Natural killer cell (primary cell): ENCODE data around the gene APC2. TPM values are rescaled to one million over a fixed set of nuclear protein-coding genes. Genes with fewer than 3 reads are reported as not detected.
A peak's percentile ranks its signal among the peaks of the same experiment; 100 is the strongest.
"Not testable (repeated sequence)": the region's sequence is repeated elsewhere in the genome, so short reads cannot be mapped to it uniquely, and the experiment has no call there.

ENCODE experiments used
- ATAC-seq, 3 donors: fragments of 150-1000 bp in 2 of 3; fragments of 200-7000 bp in 1 of 3; cut with Tn5 transposase; 1 replicate in 1 of 3; 2 replicates in 2 of 3; pipeline ENCODE4 v1.10.0; 2021; ENCODE audit warnings: mild to moderate bottlenecking in 2 of 3, moderate library complexity in 2 of 3
- DNase-seq, 2 donors: peaks; one replicate each; pipeline versions ENCODE4 v3.0.0 to v3.0.0-alpha.2; 2013 to 2021; ENCODE audit warnings: mixed read lengths in 1 of 2
- H3K27ac ChIP-seq: one replicate; pipeline ENCODE4 v1.5.1; 2013; ENCODE audit warnings: mild to moderate bottlenecking, low read length
- H3K27me3 ChIP-seq: one replicate; pipeline ENCODE4 v1.6.1; 2013; ENCODE audit warnings: low read length; ENCODE audit not compliant: control insufficient read depth, insufficient read depth
- H3K36me3 ChIP-seq: one replicate; pipeline ENCODE4 v1.6.1; 2013; ENCODE audit warnings: low read length; ENCODE audit not compliant: control insufficient read depth, insufficient read depth
- H3K4me1 ChIP-seq: one replicate; pipeline ENCODE4 v1.6.1; 2013; ENCODE audit warnings: low read length; ENCODE audit not compliant: control insufficient read depth, insufficient read depth
- H3K4me3 ChIP-seq: one replicate; pipeline ENCODE4 v1.5.1; 2013; ENCODE audit warnings: low read length
- H3K9me3 ChIP-seq: one replicate; pipeline ENCODE4 v1.6.1; 2013; ENCODE audit warnings: low read length; ENCODE audit not compliant: control insufficient read depth, insufficient read depth
- H3K27ac Mint-ChIP-seq, 2 donors: one replicate each; pipeline ENCODE4 v1.8.0; 2022; ENCODE audit warnings: mild to moderate bottlenecking in 2 of 2, mixed read lengths in 2 of 2, moderate library complexity in 1 of 2
- H3K27me3 Mint-ChIP-seq, 2 donors: one replicate each; pipeline ENCODE4 v1.8.0; 2022; ENCODE audit warnings: low read depth in 2 of 2, mixed read lengths in 2 of 2
- H3K36me3 Mint-ChIP-seq: one replicate; pipeline ENCODE4 v1.8.0; 2022; ENCODE audit warnings: mixed read lengths
- H3K4me1 Mint-ChIP-seq, 2 donors: one replicate each; pipeline ENCODE4 v1.8.0; 2022; ENCODE audit warnings: mixed read lengths in 2 of 2
- H3K4me3 Mint-ChIP-seq: one replicate; pipeline ENCODE4 v1.8.0; 2022; ENCODE audit warnings: mild to moderate bottlenecking, moderate library complexity, mixed read lengths
- H3K9me3 Mint-ChIP-seq, 2 donors: one replicate each; pipeline ENCODE4 v1.8.0; 2022; ENCODE audit warnings: mixed read lengths in 2 of 2
- WGBS: methylation state at CpG from one replicate; pipeline ENCODE4 v1.1.7; 2013; ENCODE audit warnings: missing lambda C conversion rate; ENCODE audit not compliant: insufficient coverage; 5-methylcytosine and 5-hydroxymethylcytosine counted together
- intact Hi-C: fragments of 100-400 bp; cut with micrococcal nuclease; formaldehyde crosslinking; loops from one replicate; pipeline ENCODE4 v1.14.2; 2022
- total RNA-seq, 4 donors: library from RNA; stranded (reverse); fragments of 120-200 nt in 1 of 4; gene quantifications; one replicate each; pipeline versions ENCODE4 v1.2.3 to v1.2.4, GENCODE V29; 2013 to 2022
- TF ChIP-seq, protein P1 (sequence below): fragments of 200-600 bp; IDR thresholded peaks from one replicate; pipeline ENCODE4 v1.8.0; 2022; ENCODE audit warnings: antibody characterized with exemption

Gene APC2
- total RNA-seq, 3 donors from 2014 or later (not counting 1 experiment from before 2014, with no cell fraction given) = 0.14 to 0.58 (median 0.27) TPM

DNA sequence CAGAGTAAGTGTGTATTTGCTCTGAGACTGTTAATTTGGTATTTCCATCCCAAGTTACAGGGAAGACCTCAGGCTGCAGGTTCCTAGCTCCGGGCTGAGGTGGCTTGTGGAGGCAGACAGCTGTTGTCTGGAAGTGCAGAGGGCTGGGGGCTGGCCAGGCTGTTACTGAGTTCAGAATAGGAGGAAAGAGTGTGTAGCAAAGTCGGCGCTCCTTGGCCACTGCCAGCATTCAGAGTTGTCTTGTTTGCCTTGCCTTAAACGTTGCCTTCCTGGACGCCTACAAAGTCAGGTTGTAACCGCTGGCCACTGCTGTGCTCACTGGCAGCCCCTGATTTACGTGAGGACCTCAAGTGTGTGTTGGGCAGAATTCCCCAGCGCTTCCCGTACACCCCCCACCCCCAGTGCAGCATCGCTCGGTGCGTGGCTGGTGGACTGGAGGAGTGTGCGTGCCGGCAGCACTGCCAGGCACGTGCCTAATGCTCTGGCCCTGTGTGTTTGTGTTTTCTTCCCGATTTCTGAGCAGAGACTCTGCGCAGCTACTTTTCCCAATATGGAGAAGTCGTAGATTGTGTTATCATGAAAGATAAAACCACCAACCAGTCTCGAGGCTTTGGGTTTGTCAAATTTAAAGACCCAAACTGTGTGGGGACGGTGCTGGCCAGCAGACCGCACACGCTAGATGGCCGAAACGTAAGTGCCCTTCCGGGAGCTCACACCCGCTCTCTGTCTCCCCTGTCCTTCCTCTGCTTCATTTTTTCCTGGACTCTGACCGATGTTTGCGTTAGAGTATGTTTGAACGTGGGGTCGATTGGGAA, 32.0 kb upstream of the APC2 start:
- Mint-ChIP-seq H3K4me1 (peaks cover 41 to 48% of the 10 kb centered on the region in 2 donors), H3K9me3 (no peaks in the 10 kb centered on the region), H3K4me3 (peak overlapping the region; percentile 50), H3K27ac (peak overlapping the region; percentile 21 to 29), H3K27me3 (no peaks in the 10 kb centered on the region), H3K36me3 (peaks cover 5% of the 10 kb centered on the region)
- intact Hi-C loops = no loop called here
- TF ChIP-seq, protein P1, sequence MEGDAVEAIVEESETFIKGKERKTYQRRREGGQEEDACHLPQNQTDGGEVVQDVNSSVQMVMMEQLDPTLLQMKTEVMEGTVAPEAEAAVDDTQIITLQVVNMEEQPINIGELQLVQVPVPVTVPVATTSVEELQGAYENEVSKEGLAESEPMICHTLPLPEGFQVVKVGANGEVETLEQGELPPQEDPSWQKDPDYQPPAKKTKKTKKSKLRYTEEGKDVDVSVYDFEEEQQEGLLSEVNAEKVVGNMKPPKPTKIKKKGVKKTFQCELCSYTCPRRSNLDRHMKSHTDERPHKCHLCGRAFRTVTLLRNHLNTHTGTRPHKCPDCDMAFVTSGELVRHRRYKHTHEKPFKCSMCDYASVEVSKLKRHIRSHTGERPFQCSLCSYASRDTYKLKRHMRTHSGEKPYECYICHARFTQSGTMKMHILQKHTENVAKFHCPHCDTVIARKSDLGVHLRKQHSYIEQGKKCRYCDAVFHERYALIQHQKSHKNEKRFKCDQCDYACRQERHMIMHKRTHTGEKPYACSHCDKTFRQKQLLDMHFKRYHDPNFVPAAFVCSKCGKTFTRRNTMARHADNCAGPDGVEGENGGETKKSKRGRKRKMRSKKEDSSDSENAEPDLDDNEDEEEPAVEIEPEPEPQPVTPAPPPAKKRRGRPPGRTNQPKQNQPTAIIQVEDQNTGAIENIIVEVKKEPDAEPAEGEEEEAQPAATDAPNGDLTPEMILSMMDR = no peak
- Histone ChIP-seq H3K4me1 (peaks cover 51% of the 10 kb centered on the region), H3K27me3 (no peaks in the 10 kb centered on the region), H3K27ac (no peak overlapping the region), H3K9me3 (no peaks in the 10 kb centered on the region), H3K4me3 (no peak overlapping the region), H3K36me3 (peaks cover 53% of the 10 kb centered on the region)
- WGBS = 92% methylated on average over 30 of the region's 30 CpGs
- ATAC-seq = no peak
- no peak for DNase-seq

DNA sequence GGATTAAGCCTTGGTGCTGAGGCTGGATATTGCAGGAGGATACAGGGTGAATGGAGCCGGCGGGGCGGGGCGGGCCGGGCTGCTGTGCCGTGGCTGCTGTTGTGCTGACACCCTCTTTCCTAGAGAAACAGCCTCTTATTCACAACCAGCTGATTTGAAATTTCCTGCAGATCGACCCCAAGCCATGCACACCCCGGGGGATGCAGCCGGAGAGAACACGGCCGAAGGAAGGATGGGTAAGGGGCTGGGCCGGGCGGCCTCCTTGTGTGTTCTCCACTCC, 31.5 kb upstream of the APC2 start:
- H3K9me3 Mint-ChIP-seq = no peaks in the 10 kb centered on the region
- H3K4me3 Mint-ChIP-seq = no peak overlapping the region
- H3K4me1 Mint-ChIP-seq = peaks cover 39 to 42% of the 10 kb centered on the region in 2 donors
- TF ChIP-seq, protein P1 = no peak
- WGBS = 93% methylated on average over 12 of the region's 13 CpGs
- ATAC-seq (no peak), DNase-seq (no peak)
- H3K27me3 Mint-ChIP-seq = no peaks in the 10 kb centered on the region
- H3K9me3 ChIP-seq = no peaks in the 10 kb centered on the region
- H3K36me3 ChIP-seq = peaks cover 56% of the 10 kb centered on the region
- H3K4me3 ChIP-seq = no peak overlapping the region
- intact Hi-C loops = no loop called here
- H3K36me3 Mint-ChIP-seq = peaks cover 5% of the 10 kb centered on the region
- H3K27me3 ChIP-seq = no peaks in the 10 kb centered on the region
- H3K27ac Mint-ChIP-seq = no peak overlapping the region
- no peak overlapping the region for H3K27ac ChIP-seq
- H3K4me1 ChIP-seq = peaks cover 45% of the 10 kb centered on the region

DNA sequence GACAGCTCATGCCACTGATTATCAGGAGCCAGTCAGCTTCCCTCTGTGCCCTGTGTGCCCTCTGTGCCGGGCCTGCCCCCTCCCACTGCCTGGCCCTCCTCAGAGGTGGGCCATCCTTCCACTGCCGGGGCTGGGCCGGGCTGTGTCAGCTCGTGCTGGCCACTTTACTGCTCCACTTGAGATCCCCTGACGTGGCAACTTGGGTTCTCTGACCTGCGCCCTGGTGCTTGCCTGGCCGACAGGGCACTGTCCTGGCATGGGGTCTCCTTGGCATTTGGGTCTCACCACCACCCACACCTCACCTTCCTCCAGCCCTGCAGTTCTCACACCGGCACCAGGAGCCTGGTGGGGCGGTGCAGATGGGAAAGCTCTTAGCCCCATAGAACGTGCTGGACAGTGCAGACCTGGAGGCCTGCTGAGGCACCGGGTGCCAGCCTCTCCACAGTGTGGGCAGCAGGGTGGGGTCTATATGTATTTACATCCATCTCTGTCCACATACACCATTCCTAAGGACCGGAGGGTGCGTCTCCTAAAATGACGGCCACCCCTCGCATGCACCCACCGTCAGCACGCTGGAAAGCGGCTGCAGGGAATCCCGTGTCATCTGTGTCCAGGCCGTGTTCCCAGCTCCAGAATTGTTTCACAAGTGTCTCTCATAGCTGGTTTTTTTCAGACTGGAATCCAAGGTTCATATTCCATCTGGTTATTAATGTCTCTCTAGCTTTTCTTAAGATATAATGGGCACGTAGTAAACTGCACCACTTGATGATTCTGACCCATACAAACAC, 30.8 kb upstream of the APC2 start:
- intact Hi-C loops = no loop called here
- TF ChIP-seq, protein P1 = no peak
- 97% methylated on average over 20 of the region's 21 CpGs for WGBS
- Histone ChIP-seq H3K27ac (no peak overlapping the region), H3K36me3 (peaks cover 61% of the 10 kb centered on the region), H3K27me3 (no peaks in the 10 kb centered on the region), H3K4me3 (no peak overlapping the region), H3K9me3 (no peaks in the 10 kb centered on the region), H3K4me1 (peaks cover 38% of the 10 kb centered on the region)
- Mint-ChIP-seq H3K27me3 (no peaks in the 10 kb centered on the region), H3K27ac (peak overlapping the region in 1 of 2 donors; percentile 6), H3K9me3 (no peaks in the 10 kb centered on the region), H3K4me1 (peaks cover 36 to 37% of the 10 kb centered on the region in 2 donors), H3K4me3 (no peak overlapping the region), H3K36me3 (peaks cover 5% of the 10 kb centered on the region)
- ATAC-seq (no peak), DNase-seq (no peak)

DNA sequence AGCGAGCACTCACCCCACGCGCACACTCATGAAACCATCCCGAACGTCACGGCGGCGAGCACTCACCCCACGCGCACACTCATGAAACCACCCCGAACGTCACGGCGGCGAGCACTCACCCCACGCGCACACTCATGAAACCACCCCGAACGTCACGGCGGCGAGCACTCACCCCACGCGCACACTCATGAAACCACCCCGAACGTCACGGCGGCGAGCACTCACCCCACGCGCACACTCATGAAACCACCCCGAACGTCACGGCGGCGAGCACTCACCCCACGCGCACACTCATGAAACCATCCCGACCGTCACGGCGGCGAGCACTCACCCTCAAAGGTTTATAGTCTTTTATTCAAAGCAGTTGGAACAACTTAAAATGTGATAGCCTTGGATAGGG, 29.8 kb upstream of the APC2 start:
- H3K27me3 ChIP-seq, H3K27me3 Mint-ChIP-seq, ATAC-seq, H3K4me3 ChIP-seq, H3K9me3 ChIP-seq, H3K36me3 Mint-ChIP-seq, intact Hi-C loops, H3K27ac ChIP-seq, H3K4me3 Mint-ChIP-seq, H3K27ac Mint-ChIP-seq, DNase-seq, H3K9me3 Mint-ChIP-seq: not testable (repeated sequence)
- WGBS = over 99% methylated on average over 15 of the region's 43 CpGs
- H3K4me1 Mint-ChIP-seq = peaks cover 32 to 34% of the 10 kb centered on the region in 2 donors
- Histone ChIP-seq H3K36me3 (peaks cover 67% of the 10 kb centered on the region), H3K4me1 (peaks cover 29% of the 10 kb centered on the region)
